Measurements from ENCODE around the gene TMEM151B. TPM values are rescaled to one million over a fixed set of nuclear protein-coding genes. Genes with fewer than 3 reads are reported as not detected.
"Not testable (repeated sequence)": the region's sequence is repeated elsewhere in the genome, so short reads cannot be mapped to it uniquely, and the experiment has no call there.

TMEM151B gene
- total RNA-seq, 2 donors from 2014 or later, result 0.09 to 1.1 TPM

DNA sequence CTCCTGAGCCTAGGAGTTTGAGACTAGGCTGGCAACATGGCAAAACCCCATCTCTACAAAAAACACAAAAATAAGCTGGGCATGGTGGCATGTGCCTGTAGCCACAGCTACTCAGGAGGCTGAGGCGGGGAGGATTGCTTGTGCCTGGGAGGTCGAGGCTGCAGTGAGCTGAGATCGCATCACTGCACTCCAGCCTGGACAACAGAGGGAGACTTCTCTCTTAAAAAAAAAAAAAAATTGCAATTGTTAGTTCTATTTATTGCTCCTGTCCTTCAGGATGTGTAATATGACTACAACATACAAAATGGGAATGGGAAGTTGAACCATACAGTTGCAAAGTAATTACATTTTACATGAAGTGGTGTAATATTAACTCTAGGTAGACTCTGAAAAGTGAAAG is 51.0 kb downstream of the TMEM151B start:
- no peaks in the 10 kb centered on the region for H3K36me3 ChIP-seq
- TF ChIP-seq POLR2A (IDR thresholded peaks at IDR 0.05) (no peak), POLR2AphosphoS5 (IDR thresholded peaks at IDR 0.05) (no peak)
- TF ChIP-seq, protein P1, sequence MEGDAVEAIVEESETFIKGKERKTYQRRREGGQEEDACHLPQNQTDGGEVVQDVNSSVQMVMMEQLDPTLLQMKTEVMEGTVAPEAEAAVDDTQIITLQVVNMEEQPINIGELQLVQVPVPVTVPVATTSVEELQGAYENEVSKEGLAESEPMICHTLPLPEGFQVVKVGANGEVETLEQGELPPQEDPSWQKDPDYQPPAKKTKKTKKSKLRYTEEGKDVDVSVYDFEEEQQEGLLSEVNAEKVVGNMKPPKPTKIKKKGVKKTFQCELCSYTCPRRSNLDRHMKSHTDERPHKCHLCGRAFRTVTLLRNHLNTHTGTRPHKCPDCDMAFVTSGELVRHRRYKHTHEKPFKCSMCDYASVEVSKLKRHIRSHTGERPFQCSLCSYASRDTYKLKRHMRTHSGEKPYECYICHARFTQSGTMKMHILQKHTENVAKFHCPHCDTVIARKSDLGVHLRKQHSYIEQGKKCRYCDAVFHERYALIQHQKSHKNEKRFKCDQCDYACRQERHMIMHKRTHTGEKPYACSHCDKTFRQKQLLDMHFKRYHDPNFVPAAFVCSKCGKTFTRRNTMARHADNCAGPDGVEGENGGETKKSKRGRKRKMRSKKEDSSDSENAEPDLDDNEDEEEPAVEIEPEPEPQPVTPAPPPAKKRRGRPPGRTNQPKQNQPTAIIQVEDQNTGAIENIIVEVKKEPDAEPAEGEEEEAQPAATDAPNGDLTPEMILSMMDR (IDR thresholded peaks at IDR 0.05), result no peak
- no peak overlapping the region for H3K27ac ChIP-seq
- H3K9me3 ChIP-seq, result no peaks in the 10 kb centered on the region
- no peak for DNase-seq (ENCODE audit: low spot score)
- H3K27me3 ChIP-seq (replicated peaks; ENCODE audit: insufficient read depth), result no peaks in the 10 kb centered on the region
- H3K4me3 ChIP-seq, result no peak overlapping the region
- intact Hi-C loops (cut with DNase I), result no loop called here
- no peaks in the 10 kb centered on the region for H3K4me1 ChIP-seq (replicated peaks)
- WGBS, result 95% methylated on average over 3 of the region's 3 CpGs

DNA sequence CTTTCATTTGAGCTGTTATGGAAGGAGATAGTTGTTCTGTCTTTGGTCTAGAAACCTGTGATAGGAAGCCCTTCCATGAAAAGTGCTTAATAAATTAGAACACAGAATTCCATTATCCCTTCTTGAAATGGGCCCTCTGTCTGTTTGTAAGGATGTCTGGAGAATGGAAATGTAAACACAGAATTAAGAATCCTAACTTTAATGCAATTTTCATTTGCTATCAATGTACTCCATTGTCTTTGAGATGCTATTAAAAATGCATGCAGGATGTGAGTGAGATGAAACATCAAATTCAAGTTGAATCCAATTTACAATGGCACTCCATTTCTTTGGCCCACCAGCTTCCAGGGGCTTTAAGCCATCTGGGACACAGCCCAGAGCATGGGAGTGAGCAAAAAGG is 56.8 kb downstream of the TMEM151B start:
- Histone ChIP-seq H3K36me3 (no peaks in the 10 kb centered on the region), H3K4me1 (replicated peaks) (no peaks in the 10 kb centered on the region)
- intact Hi-C loops (cut with DNase I), result no loop called here

DNA sequence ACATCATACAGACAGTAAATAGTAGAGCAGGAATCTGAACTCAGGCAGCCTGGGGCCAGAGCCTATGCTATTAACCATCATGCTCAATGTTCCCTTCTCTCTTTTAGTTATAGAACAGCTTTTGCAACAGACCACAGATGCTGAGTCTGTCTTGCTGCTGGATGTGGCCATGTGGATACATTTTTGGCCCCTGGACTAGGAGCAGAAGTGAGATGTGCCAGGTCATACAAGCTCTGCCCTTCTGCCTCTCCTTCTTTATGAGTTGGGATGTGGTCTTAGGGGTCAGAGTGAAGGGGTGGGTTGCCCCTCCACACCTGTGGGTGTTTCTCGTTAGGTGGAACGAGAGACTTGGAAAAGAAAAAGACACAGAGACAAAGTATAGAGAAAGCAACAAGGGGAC is 57.5 kb downstream of the TMEM151B start:
- H3K36me3 ChIP-seq, result no peaks in the 10 kb centered on the region
- H3K27ac ChIP-seq, result no peak overlapping the region
- H3K27me3 ChIP-seq (replicated peaks; ENCODE audit: insufficient read depth), result no peaks in the 10 kb centered on the region
- no peaks in the 10 kb centered on the region for H3K4me1 ChIP-seq (replicated peaks)
- 80% methylated on average over 2 of the region's 2 CpGs for WGBS
- H3K9me3 ChIP-seq, result no peaks in the 10 kb centered on the region
- TF ChIP-seq POLR2A (IDR thresholded peaks at IDR 0.05), result no peak
- TF ChIP-seq POLR2AphosphoS5 (IDR thresholded peaks at IDR 0.05), result no peak
- TF ChIP-seq, protein P1 (IDR thresholded peaks at IDR 0.05), result no peak
- H3K4me3 ChIP-seq, result no peak overlapping the region
- intact Hi-C loops (cut with DNase I), result no loop called here
- DNase-seq (ENCODE audit: low spot score), result no peak

More for the DNA sequence above, 56.8 kb downstream of the TMEM151B start:
- no peak for DNase-seq (ENCODE audit: low spot score)
- Histone ChIP-seq H3K27me3 (replicated peaks; ENCODE audit: insufficient read depth) (no peaks in the 10 kb centered on the region), H3K4me3 (no peak overlapping the region), H3K9me3 (no peaks in the 10 kb centered on the region), H3K27ac (no peak overlapping the region)
- TF ChIP-seq, protein P1 (IDR thresholded peaks at IDR 0.05), result no peak
- TF ChIP-seq POLR2A (IDR thresholded peaks at IDR 0.05) (no peak), POLR2AphosphoS5 (IDR thresholded peaks at IDR 0.05) (no peak)

DNA sequence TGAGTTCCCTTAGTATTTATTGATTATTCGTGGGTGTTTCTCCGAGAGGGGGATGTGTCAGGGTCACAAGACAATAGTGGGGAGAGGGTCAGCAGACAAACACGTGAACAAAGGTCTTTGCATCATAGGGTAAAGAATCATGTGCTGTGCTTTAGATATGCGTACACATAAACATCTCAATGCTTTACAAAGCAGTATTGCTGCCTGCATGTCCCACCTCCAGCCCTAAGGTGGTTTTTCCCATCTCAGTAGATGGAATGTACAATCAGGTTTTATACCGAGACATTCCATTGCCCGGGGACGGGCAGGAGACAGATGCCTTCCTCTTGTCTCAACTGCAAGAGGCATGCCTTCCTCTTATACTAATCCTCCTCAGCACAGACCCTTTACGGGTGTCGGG is 58.0 kb downstream of the TMEM151B start:
- 34% methylated on average over 7 of the region's 9 CpGs for WGBS
- H3K4me1 ChIP-seq (replicated peaks); H3K27me3 ChIP-seq (replicated peaks; ENCODE audit: insufficient read depth); H3K36me3 ChIP-seq; DNase-seq (ENCODE audit: low spot score); H3K27ac ChIP-seq; intact Hi-C loops (cut with DNase I); H3K4me3 ChIP-seq; H3K9me3 ChIP-seq: not testable (repeated sequence)

DNA sequence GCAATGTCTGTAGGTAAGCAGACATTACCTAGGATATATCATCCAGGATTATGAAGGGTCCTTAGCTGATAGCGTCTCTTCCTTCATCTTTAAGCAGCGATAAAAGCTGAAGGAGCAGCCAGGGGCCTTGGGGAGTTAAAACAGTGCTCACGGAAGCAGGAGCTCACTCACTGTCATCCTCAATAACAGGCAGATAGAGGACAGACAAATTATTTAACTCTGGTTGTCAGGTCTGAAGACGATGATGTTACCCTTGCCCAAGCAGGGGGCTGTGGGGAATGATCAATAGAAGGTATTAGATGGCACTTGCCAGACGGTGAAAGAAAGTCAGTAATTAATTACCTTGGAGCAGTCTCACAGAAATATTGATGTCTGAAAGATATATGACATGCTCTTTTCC is 59.6 kb downstream of the TMEM151B start:
- no peak for TF ChIP-seq POLR2AphosphoS5 (IDR thresholded peaks at IDR 0.05)
- TF ChIP-seq, protein P1 (IDR thresholded peaks at IDR 0.05), result no peak
- TF ChIP-seq POLR2A (IDR thresholded peaks at IDR 0.05), result no peak
- no peaks in the 10 kb centered on the region for H3K36me3 ChIP-seq

More for the DNA sequence above, 59.6 kb downstream of the TMEM151B start:
- H3K9me3 ChIP-seq, result no peaks in the 10 kb centered on the region
- H3K27ac ChIP-seq, result no peak overlapping the region
- intact Hi-C loops (cut with DNase I), result loop anchor here (10.0 kb wide), 1 partner anchor 155 kb away; no protein-coding TSS in a partner anchor
- H3K4me1 ChIP-seq (replicated peaks), result no peaks in the 10 kb centered on the region
- no peaks in the 10 kb centered on the region for H3K27me3 ChIP-seq (replicated peaks; ENCODE audit: insufficient read depth)
- 70% methylated on average over 5 of the region's 5 CpGs for WGBS
- no peak for DNase-seq (ENCODE audit: low spot score)
- no peak overlapping the region for H3K4me3 ChIP-seq
